ENCODE measurements around the gene PRDM5. TPM values are rescaled to one million over a fixed set of nuclear protein-coding genes. Genes with fewer than 3 reads are reported as not detected.

The PRDM5 gene
- total and polyA plus RNA-seq, 12 donors = 3.4 to 26.1 (median 12.3) TPM

GRCh38 chr4:120733968-120734367 lies 188.6 kb downstream of the PRDM5 start:
- no peak overlapping the region for H3K4me3 ChIP-seq
- H3K36me3 ChIP-seq (replicated peaks in 1 of 2) = no peaks in the 10 kb centered on the region
- intact Hi-C loops (cut with DNase I) = no loop called here
- no peaks in the 10 kb centered on the region for H3K9me3 ChIP-seq (replicated peaks in 1 of 3)
- no peak overlapping the region for H3K27ac ChIP-seq
- TF ChIP-seq, protein P1, sequence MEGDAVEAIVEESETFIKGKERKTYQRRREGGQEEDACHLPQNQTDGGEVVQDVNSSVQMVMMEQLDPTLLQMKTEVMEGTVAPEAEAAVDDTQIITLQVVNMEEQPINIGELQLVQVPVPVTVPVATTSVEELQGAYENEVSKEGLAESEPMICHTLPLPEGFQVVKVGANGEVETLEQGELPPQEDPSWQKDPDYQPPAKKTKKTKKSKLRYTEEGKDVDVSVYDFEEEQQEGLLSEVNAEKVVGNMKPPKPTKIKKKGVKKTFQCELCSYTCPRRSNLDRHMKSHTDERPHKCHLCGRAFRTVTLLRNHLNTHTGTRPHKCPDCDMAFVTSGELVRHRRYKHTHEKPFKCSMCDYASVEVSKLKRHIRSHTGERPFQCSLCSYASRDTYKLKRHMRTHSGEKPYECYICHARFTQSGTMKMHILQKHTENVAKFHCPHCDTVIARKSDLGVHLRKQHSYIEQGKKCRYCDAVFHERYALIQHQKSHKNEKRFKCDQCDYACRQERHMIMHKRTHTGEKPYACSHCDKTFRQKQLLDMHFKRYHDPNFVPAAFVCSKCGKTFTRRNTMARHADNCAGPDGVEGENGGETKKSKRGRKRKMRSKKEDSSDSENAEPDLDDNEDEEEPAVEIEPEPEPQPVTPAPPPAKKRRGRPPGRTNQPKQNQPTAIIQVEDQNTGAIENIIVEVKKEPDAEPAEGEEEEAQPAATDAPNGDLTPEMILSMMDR (IDR thresholded peaks at IDR 0.05) = no peak
- no peak for TF ChIP-seq POLR2A (IDR thresholded peaks at IDR 0.05)
- no peaks in the 10 kb centered on the region for H3K4me1 ChIP-seq (replicated peaks in 1 of 2)
- H3K27me3 ChIP-seq = no peaks in the 10 kb centered on the region
- WGBS, 4 donors = 88 to 98% (median 93%) methylated on average over 4 of the region's 4 CpGs
- DNase-seq = no peak

GRCh38 chr4:120733054-120733453 lies 189.5 kb downstream of the PRDM5 start:
- no peak overlapping the region for H3K4me3 ChIP-seq
- WGBS, 4 donors = 86 to 90% (median 87%) methylated on average over 2 of the region's 2 CpGs
- H3K9me3 ChIP-seq (replicated peaks in 1 of 3) = no peaks in the 10 kb centered on the region
- H3K27ac ChIP-seq = no peak overlapping the region
- intact Hi-C loops (cut with DNase I) = no loop called here
- TF ChIP-seq, protein P1 (IDR thresholded peaks at IDR 0.05) = no peak
- DNase-seq = no peak
- no peaks in the 10 kb centered on the region for H3K4me1 ChIP-seq (replicated peaks in 1 of 2)
- no peaks in the 10 kb centered on the region for H3K36me3 ChIP-seq (replicated peaks in 1 of 2)
- no peaks in the 10 kb centered on the region for H3K27me3 ChIP-seq

DNA sequence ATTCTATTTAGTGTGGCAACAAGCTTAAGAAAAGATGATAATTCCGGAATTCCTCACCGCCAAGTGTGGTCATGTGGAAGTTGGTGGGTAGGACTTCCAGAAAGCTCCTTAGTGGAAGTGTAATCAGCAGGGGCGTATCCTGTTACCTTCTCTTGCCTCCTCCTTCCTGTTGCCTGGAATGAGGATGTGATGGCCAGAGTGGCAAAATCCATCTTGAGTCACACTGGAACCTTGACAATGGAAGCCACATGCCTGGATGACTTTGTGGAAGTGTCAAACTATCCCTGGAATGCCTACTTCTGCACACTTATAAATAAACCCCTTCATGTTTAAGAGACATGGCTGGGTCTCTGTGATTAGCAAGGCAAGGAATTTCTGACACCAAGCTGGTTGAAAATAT lies 191.0 kb downstream of the PRDM5 start:
- Histone ChIP-seq H3K27me3 (no peaks in the 10 kb centered on the region), H3K9me3 (replicated peaks in 1 of 3) (no peaks in the 10 kb centered on the region), H3K36me3 (replicated peaks in 1 of 2) (no peaks in the 10 kb centered on the region), H3K4me3 (no peak overlapping the region), H3K27ac (no peak overlapping the region), H3K4me1 (replicated peaks in 1 of 2) (no peaks in the 10 kb centered on the region)
- WGBS, 4 donors = 92 to 97% (median 94%) methylated on average over 3 of the region's 3 CpGs
- TF ChIP-seq, protein P1 (IDR thresholded peaks at IDR 0.05) = no peak
- no peak for TF ChIP-seq POLR2A (IDR thresholded peaks at IDR 0.05)
- DNase-seq = no peak
- intact Hi-C loops (cut with DNase I) = no loop called here

- intact Hi-C loops (cut with DNase I) = no loop called here
- TF ChIP-seq POLR2A (IDR thresholded peaks at IDR 0.05) = no peak
- TF ChIP-seq, protein P1 (IDR thresholded peaks at IDR 0.05) = no peak
- Histone ChIP-seq H3K9me3 (replicated peaks in 1 of 3) (no peaks in the 10 kb centered on the region), H3K27ac (no peak overlapping the region), H3K4me1 (replicated peaks in 1 of 2) (no peaks in the 10 kb centered on the region), H3K4me3 (no peak overlapping the region), H3K27me3 (no peaks in the 10 kb centered on the region), H3K36me3 (replicated peaks in 1 of 2) (no peaks in the 10 kb centered on the region)
- DNase-seq = no peak
- 85 to 93% (median 89%) methylated on average over 4 of the region's 4 CpGs for WGBS, 4 donors
Observed at GRCh38 chr4:120730777-120731320, 191.7 kb downstream of the PRDM5 start.
